Suprapubic skin (tissue), 4 donors: Measurements from ENCODE around the gene SLC15A4. TPM values are rescaled to one million over a fixed set of nuclear protein-coding genes. Genes with fewer than 3 reads are reported as not detected.

Experiments
- DNase-seq, 2 donors: peaks; one replicate each; pipeline ENCODE4 v3.0.0-alpha.2; 2019; ENCODE audit warnings: low spot score in 2 of 2
- H3K27ac ChIP-seq: fragments of 200-600 bp; sonication (generic); one replicate; pipeline ENCODE4 v1.5.1; 2019
- H3K27me3 ChIP-seq: fragments of 200-600 bp; sonication (generic); one replicate; pipeline ENCODE4 v1.5.1; 2019
- H3K36me3 ChIP-seq: fragments of 200-600 bp; sonication (generic); one replicate; pipeline ENCODE4 v1.5.1; 2019
- H3K4me1 ChIP-seq: fragments of 200-600 bp; sonication (generic); one replicate; pipeline ENCODE4 v1.5.1; 2019
- H3K4me3 ChIP-seq: fragments of 200-600 bp; sonication (generic); one replicate; pipeline ENCODE4 v1.5.1; 2019; ENCODE audit warnings: mild to moderate bottlenecking
- H3K9me3 ChIP-seq: fragments of 200-600 bp; sonication (generic); one replicate; pipeline ENCODE4 v1.5.1; 2019
- CTCF ChIP-seq, 2 donors: fragments of 200-600 bp in 1 of 2; fragments of 450-650 bp in 1 of 2; sonication (generic) in 1 of 2; IDR thresholded peaks; one replicate each; pipeline ENCODE4 v1.5.1; 2016 to 2019; ENCODE audit warnings: antibody characterized with exemption in 2 of 2, mild to moderate bottlenecking in 1 of 2, moderate library complexity in 1 of 2
- EP300 ChIP-seq: sonication (generic); formaldehyde crosslinking; IDR thresholded peaks from one replicate; pipeline ENCODE4 v1.6.1; 2017; ENCODE audit warnings: antibody characterized with exemption
- POLR2A ChIP-seq, 2 donors: fragments of 450-650 bp; IDR thresholded peaks; one replicate each; pipeline ENCODE4 v1.6.1; 2017; ENCODE audit warnings: antibody characterized with exemption in 2 of 2, mild to moderate bottlenecking in 2 of 2, moderate library complexity in 2 of 2
- POLR2AphosphoS5 ChIP-seq, 3 donors: sonication (generic); formaldehyde crosslinking; IDR thresholded peaks; one replicate each; pipeline ENCODE4 v1.6.1; 2017; ENCODE audit warnings: antibody characterized with exemption in 3 of 3
- WGBS: methylation state at CpG from one replicate; pipeline ENCODE4 v1.1.5; 2018; 5-methylcytosine and 5-hydroxymethylcytosine counted together
- total RNA-seq, 4 donors: library from RNA; depleted of rRNA; stranded (reverse); fragments of >200 nt; gene quantifications; one replicate each; pipeline ENCODE4 v1.1.0, GENCODE V29; 2016

Gene SLC15A4
- total RNA-seq, 4 donors from 2014 or later, result 35.2 to 51.7 (median 45.6) TPM

- DNase-seq, result no peak
- no peaks in the 10 kb centered on the region for H3K4me1 ChIP-seq
- WGBS, result 67% methylated on average over 20 of the region's 20 CpGs
- TF ChIP-seq POLR2AphosphoS5 (IDR thresholded peaks at IDR 0.05) (no peak), POLR2A (IDR thresholded peaks at IDR 0.05) (no peak)
- H3K36me3 ChIP-seq, result peaks cover 88% of the 10 kb centered on the region
- no peak overlapping the region for H3K27ac ChIP-seq
- H3K27me3 ChIP-seq, result no peaks in the 10 kb centered on the region
- no peaks in the 10 kb centered on the region for H3K9me3 ChIP-seq
- H3K4me3 ChIP-seq, result no peak overlapping the region
These were observed 28.9 kb downstream of the SLC15A4 start for GRCh38 chr12:128794661-128795529.

GRCh38 chr12:128793701-128794100 lies 30.1 kb downstream of the SLC15A4 start:
- H3K36me3 ChIP-seq, result peaks cover 76% of the 10 kb centered on the region
- TF ChIP-seq POLR2AphosphoS5 (IDR thresholded peaks at IDR 0.05) (no peak), POLR2A (IDR thresholded peaks at IDR 0.05) (no peak)

GRCh38 chr12:128792881-128793280 lies 30.9 kb downstream of the SLC15A4 start:
- H3K4me1 ChIP-seq, result no peaks in the 10 kb centered on the region
- WGBS, result 96% methylated on average over 17 of the region's 17 CpGs
- H3K27me3 ChIP-seq, result no peaks in the 10 kb centered on the region
- H3K4me3 ChIP-seq, result no peak overlapping the region
- peaks cover 68% of the 10 kb centered on the region for H3K36me3 ChIP-seq
- no peaks in the 10 kb centered on the region for H3K9me3 ChIP-seq
- TF ChIP-seq POLR2A (IDR thresholded peaks at IDR 0.05) (no peak), EP300 (no peak), CTCF (IDR thresholded peaks at IDR 0.05) (no peak), POLR2AphosphoS5 (IDR thresholded peaks at IDR 0.05) (no peak)
- no peak for DNase-seq
- no peak overlapping the region for H3K27ac ChIP-seq

More at GRCh38 chr12:128793701-128794100, 30.1 kb downstream of the SLC15A4 start:
- Histone ChIP-seq H3K4me3 (no peak overlapping the region), H3K4me1 (no peaks in the 10 kb centered on the region), H3K9me3 (no peaks in the 10 kb centered on the region), H3K27me3 (no peaks in the 10 kb centered on the region), H3K27ac (no peak overlapping the region)
- 90% methylated on average over 6 of the region's 6 CpGs for WGBS
- no peak for DNase-seq

- TF ChIP-seq POLR2A (IDR thresholded peaks at IDR 0.05) (no peak), POLR2AphosphoS5 (IDR thresholded peaks at IDR 0.05) (no peak), CTCF (IDR thresholded peaks at IDR 0.05) (no peak), EP300 (no peak)
- H3K9me3 ChIP-seq, result no peaks in the 10 kb centered on the region
- WGBS, result 88% methylated on average over 15 of the region's 15 CpGs
- no peak overlapping the region for H3K4me3 ChIP-seq
- DNase-seq, result no peak
- H3K27ac ChIP-seq, result no peak overlapping the region
- H3K36me3 ChIP-seq, result peaks cover 63% of the 10 kb centered on the region
- no peaks in the 10 kb centered on the region for H3K27me3 ChIP-seq
- no peaks in the 10 kb centered on the region for H3K4me1 ChIP-seq
These were observed 31.4 kb downstream of the SLC15A4 start for GRCh38 chr12:128792398-128792797.

GRCh38 chr12:128791395-128792322 lies 32.1 kb downstream of the SLC15A4 start:
- H3K4me1 ChIP-seq, result no peaks in the 10 kb centered on the region
- no peak for DNase-seq
- TF ChIP-seq CTCF (IDR thresholded peaks at IDR 0.05), result no peak
- H3K9me3 ChIP-seq, result no peaks in the 10 kb centered on the region
- H3K27me3 ChIP-seq, result no peaks in the 10 kb centered on the region
- H3K27ac ChIP-seq, result no peak overlapping the region
- no peak overlapping the region for H3K4me3 ChIP-seq
- WGBS, result 92% methylated on average over 15 of the region's 24 CpGs
- H3K36me3 ChIP-seq, result peaks cover 56% of the 10 kb centered on the region
